Fibroblast of gingiva (primary cell): ENCODE results near the gene PPA2.
"Not testable (repeated sequence)": the region's sequence is repeated elsewhere in the genome, so short reads cannot be mapped to it uniquely, and the experiment has no call there.

Experiments used
- DNase-seq: peaks from one replicate; pipeline ENCODE4 v3.0.0-alpha.2; 2011; ENCODE audit warnings: low read depth

PPA2 gene

DNA sequence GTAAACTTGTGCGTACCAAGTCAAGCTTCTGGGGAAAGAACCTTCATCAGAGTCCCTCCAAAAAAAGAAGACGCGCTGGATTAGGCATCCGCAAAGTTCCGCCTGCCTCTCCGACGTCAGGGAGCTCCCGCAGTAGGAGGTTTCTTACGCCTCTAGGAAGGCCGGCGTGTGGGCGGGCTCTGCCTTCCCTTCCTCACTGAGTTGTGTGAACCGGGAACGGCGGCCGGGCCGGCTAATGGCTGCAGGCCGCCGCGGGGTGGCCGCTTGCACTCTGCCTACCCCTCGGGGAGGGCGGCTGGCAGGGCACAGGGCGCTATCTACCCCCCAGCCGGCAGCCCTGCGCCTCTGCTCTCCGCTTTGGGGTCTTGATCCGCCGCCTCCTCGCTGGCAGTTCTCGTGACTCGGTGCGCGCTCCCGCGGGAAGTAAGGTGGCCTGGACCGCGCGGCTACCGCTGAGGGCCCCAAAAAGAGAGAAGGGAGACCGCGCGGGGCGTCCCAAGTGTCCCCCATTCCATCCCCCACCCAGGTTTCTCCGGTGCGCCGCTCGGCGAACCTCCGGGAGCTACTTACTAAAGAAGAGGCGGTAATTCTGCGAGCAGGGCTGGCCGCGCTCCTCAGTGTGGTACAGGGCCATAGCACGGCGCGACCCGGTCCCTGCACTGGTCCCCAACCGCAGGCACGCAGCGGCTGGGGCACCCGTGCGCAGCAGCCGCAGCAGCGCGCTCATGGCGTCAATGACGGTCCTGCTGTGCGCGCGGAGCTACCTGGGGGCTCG lies at the start of gene PPA2:
PPA2 (minus strand) TSS at position 739 of the 775 bp plus-strand sequence; CDS start at position 727, 12 bp downstream.
- peak; percentile 91 for DNase-seq

DNA sequence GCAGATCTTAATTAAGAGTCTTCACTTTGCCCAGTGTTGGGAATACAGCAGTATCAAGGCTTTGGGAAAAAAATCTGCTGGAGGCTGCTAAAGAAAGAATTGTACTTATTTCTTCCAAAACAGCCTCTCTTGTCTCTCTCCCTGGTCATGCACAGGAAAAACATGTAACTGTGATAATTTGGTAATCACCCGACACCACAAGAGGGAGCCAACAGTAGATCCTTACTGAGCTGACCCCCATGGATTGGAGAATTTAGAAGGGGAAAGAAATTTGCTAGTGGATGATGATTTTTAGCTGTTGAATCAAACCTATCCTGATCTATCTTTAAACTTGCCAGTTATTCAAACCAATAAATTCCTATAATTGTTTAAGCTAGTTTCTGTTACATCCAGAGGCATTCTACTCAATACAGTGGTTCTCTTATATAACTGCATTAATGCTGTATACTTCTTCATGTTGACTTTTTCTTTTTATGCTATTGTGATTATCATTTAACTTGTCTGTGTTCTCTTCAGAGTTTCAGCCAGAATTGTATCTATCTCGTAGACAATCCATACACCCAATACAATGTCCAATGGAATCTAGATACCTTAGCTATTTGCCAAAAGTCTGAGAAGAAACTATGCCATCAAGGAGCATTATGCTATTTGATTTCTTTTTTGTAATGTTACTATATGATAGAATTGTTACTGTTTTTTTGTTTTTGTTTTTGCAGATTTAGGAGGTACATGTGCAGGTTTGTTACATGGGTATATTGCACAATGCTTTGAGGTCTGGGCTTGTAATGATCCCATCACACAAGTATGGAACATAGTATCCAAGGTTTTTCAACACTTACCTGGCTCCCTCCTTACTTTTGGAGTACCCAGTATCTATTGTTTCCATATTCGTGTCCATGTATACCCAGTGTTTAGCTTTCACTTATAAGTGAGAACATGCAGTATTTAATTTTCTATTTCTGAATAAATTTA lies 47.2 kb upstream of the PPA2 start:
- peak; percentile 16 for DNase-seq

DNA sequence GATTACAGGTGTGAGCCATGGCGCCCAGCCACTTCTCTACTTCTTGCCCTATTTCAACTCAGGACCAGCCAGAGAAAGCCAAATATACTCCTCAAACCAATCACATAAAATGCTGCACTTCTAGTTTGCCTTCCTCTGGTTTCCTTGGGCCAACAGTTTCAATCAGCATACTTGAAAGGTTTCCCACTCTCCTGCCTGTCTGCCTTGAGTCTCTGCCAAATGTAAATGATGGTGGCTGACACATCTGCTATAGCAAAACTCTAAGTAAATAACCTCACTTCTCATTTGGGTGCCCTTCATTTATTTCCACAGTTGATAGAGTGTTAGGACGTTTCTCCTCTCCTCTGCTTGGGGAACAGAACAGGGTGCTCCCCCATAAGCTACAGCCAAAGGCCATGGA lies 36.4 kb upstream of the PPA2 start:
- DNase-seq: no peak

DNA sequence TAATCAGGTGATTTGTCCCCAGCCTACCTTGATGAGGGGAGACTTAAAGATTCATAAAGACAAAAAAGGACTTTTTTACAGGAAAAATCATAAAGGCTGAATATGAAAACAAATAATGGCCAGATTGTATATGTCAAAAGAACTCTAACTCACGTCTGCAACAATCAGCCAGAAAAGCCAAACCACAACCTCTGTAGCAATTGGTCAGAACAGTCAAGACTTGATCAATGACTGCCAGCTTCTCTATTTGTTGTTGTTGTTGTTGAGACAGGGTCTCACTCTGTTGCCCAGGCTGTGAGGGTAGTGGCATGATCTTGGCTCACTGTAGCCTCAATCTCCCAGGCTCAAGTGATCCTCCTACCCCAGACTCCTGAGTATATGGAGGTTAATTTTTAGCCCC lies 35.9 kb upstream of the PPA2 start:
- DNase-seq: no peak

DNA sequence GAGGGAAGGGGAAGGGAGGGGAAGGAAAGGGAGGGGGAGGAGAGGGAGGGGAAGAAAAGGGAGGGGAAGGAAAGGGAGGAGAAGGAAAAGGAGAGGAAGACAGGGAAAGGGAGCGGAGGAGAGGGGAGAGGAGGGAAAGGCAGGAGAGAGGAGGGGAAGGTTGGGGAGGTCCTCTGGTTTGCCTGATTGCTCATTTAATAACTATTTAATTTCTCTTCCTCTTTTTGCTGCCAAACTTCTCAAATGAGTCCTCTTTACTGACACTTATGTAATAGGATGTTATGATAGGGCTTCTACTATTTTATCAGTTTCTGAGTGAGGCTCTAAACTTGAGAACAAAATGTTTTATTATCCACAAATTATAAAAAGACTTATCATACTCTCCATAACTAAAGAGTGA lies 35.4 kb upstream of the PPA2 start:
- DNase-seq: no peak

DNA sequence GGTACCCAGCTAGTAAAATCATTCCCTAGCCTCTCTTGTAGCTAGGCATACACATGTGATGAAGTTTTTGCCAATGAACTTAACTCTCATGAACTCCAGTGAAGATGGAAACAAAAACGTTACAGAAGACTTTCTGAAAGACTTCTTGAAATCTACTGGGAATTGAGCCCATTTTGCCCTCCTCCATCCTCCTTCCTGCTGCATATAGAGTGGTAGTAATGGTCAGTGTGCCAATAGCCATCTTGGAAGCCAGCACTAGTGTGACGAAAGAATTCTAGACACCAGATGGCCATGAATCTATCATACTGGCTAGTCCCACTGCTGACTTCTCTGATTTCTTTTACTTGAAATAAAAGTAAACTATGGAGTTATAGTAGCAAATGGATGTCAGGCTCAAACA lies 30.9 kb upstream of the PPA2 start:
- DNase-seq: peak; percentile 33

DNA sequence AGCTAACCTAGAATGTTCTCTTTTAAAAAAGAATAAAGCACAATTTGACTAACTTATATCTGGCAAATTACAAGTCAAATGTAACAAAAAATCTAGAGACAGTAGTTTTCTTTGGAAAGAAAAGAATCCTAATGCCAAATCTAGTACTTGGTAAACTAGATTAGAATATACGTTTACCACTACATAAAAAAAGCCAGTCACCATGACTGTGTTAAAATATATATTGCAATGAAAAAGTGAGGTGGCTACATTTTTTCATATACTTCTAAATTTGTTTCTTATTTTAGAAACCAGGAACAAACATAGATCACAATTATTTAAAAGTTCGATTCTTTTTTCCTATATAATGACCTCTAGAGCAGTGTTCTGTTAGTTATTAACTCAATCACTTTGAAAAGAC lies 29.6 kb upstream of the PPA2 start:
- no peak for DNase-seq

DNA sequence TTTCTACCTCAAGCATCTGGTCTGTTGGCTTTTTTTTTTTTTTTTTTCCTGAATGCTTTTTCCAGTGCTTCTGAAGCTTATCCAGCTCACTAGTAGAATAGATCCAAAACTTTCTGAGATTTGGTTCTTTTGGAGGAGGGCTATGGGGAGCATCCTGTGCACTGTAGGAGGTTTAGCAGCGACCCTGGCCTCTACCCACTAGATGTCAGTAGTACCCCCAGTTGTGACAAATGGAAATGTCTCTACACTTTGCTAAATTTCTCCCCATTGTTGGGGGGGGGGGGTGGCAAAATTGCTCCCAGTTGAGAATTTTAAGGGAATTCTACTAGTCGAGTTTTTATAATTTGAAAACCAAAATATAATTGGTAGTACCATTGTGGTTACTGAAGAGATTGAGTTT lies 23.0 kb upstream of the PPA2 start:
- no peak for DNase-seq

DNA sequence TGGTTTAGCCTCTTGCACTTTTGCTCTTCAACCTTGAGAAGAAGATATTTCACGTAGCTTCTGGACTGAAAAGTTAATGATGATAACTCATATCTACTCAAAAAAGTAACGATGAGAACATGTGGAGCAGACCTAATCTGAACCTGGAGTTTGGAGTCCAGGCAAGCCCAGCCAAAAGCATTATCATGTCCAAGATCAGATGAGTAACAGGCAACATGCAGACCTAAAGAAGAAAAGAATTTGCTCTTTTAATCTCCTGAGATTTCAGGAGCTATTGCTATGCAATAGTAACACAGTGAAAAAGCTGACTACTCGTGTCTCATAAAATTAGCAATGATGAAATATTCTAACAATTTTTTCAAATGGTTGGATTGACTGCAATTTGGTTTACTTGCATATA lies 21.8 kb upstream of the PPA2 start:
- no peak for DNase-seq

DNA sequence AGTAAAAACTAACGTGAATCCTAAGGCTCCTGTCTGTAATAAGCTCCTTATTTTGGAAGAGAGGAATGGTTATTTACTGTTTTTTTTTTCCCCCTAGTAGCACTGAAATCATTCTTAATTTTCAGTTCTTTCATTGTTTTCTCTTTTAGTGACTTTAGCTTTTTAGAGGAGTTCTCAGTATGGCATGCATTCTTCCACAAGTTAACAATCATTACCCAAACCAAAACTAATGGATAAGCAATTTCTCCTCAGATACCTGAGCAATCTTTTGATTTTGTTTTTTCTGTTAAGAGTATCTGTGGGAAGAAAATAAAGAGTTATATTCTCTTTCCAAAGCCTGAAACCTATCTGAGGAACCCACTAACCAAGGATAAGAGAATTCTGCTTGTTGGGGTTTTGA lies 16.7 kb upstream of the PPA2 start:
- no peak for DNase-seq

DNA sequence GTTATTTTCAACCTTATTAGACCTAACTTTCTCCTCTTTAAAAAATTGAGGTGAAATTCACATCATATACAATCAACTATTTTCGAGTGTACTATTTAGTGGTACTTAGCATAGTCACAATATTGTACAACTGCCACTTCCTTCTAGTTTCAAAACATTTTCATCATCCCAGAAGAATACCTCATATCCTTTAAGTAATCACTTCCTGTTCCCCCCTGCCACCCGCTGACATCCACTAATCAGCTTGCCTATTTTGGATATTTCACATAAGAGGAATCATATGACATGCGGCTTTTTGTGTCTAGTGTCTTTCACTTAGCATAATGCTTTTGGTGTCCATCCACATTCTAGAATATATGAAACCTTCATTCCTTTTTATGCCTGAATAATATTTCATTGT lies 10.0 kb upstream of the PPA2 start:
- DNase-seq: no peak

DNA sequence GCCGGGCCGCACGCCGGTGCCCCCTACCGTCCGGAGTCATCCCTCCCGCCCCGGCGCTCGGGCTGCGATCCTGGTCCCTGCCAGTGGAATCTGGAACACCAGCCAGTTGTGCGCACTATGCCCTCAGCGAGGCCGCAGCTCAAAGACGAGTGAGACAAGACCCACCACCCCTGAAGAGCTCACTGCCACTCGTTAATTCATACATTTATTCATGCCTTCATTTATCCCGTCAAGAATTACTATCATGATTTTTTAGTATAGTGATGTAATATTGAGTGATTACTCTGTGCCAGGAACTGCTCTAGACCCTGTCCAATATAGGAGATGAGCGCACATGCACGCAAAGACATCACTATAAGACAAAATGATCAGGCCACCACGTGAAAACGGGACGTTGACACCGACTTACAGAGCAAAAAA lies 247 bp upstream of the PPA2 start:
- peak; percentile 84 for DNase-seq

DNA sequence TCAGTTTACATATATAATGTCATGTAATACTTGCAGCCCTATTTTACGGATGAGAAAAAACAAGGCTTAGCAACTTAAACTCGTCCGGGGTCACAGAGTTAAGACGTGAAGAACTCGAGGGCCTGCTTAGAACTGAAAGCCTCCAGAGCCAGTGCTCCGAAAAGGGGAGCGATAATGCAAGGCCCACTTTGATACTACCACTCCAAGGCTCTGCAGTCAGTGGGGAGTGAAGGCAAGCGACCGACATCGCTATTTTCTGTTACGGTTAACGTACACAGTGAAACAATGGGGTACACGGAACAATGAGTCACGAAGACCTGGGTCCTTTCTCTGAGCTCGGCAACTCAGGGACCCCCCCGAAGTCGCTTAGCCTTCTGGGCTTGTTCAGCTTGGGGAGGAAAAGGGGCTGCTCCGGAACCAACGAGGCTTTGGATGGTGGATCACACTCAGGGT lies 965 bp downstream of the PPA2 start:
- DNase-seq: no peak

DNA sequence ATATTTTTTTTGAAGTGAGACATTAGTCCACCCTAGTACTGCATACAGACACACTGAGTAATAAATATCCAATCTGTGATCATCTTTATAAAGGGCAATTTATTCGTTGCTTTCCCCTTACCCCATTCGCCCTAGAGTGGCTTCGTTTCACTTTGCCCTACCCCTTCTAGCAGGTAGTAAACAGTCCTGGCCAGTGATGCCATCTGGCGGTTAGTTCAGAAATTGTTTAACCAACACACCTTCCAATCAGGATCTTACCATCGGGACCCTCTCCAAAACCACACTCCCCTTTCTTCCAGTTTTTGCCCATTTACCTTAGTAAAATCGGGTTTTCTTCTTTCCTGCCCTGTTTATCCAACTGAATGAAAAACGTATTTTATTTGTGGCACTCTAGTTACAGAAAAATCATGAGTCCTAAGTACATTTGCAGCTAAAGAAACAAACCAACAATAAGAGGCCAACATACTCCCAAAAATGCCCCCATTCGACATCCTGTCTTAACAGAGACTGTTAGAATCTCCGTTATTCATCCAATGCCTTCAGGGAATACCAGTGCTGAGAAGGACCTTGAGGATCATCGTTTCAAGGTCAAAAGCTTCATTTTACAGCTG lies 2.2 kb downstream of the PPA2 start:
- DNase-seq: peak; percentile 67

DNA sequence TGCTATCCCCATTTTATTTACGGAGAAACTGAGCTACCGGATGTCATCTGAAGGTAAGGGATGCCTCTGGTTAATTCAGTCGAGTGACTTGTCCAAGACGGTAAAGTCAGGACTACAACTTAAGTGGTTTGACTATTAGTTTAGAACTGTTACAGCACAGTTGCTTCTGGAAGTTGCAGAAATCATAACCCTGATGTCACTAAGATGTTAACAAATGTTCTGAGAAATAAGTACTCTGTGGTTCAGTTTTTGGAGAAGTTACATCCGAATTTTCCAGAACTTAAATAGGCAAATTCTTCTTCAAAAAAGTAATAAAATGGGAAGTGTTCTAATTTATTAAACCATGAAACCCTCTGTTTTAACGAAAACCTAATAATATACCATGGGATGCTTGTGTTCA lies 3.1 kb downstream of the PPA2 start:
- DNase-seq: no peak

DNA sequence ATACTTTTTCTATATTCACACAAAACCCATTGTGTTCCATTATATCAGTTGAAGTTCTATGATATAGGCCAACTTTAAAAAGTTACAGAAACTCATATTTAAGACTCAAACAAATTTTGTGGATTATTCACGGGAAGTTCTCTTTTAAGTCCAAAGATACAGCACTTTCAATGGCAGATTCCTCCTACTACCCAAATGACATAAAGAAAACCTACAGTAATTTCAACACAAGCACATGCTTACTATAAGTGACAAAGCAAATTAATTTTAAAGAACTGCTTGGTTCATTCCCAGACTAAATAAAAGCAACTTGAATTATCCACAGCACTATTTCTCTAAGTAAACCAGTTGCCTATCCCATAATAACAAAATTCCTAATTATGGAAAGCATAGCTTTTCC lies 4.1 kb downstream of the PPA2 start:
- no peak for DNase-seq

DNA sequence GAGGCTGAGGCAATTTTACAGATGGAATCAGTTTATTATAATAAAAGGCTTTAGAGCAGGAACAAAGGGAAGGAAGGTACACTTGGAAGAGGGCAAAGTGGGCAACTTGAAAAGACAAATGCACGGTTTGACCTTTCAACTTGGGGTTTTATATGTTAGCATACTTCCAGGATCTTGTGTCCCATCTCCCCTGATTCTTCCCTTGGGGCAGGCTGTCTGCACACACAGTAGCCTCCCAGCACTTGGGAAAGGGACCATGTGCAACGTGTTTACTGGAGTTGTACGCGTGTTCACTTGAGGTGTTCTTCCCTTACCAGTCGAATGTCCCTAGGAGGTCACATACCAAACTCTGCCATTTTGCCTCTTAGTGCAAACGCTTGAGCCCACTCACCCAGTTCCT lies 7.3 kb downstream of the PPA2 start:
- DNase-seq: no peak

DNA sequence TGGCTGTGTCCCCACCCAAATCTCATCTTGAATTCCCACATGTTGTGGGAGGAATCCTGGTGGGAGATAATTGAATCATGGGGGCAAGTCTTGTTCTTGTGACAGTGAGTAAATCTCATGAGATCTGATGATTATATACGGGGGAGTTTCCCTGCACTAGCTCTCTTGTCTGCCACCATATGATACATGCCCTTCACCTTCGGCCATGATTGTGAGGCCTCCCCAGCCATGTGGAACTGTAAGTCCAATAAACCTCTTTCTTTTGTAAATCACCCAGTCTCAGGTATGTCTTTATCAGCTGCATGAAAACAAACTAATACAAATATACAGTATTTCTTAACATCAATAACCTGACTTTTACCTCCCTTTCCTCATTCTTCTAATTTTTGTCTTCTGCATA lies 9.3 kb downstream of the PPA2 start:
- DNase-seq: not testable (repeated sequence)

DNA sequence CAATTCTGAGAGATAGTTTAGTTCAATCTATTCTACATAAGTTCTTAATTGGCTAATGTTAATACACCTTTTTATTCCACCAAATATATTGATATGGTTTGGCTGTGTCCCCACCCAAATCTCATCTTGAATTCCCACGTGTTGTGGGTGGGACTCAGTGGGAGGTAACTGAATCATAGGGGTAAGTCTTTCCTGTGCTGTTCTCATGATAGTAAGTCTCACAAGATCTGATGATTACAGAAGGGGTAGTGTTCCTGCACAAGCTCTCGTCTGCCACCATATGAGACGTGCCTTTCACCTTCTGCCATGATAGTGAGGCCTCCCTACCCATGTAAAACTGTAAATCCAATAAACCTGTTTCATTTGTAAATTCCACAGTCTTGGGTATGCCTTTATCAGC lies 11.3 kb downstream of the PPA2 start:
- no peak for DNase-seq

DNA sequence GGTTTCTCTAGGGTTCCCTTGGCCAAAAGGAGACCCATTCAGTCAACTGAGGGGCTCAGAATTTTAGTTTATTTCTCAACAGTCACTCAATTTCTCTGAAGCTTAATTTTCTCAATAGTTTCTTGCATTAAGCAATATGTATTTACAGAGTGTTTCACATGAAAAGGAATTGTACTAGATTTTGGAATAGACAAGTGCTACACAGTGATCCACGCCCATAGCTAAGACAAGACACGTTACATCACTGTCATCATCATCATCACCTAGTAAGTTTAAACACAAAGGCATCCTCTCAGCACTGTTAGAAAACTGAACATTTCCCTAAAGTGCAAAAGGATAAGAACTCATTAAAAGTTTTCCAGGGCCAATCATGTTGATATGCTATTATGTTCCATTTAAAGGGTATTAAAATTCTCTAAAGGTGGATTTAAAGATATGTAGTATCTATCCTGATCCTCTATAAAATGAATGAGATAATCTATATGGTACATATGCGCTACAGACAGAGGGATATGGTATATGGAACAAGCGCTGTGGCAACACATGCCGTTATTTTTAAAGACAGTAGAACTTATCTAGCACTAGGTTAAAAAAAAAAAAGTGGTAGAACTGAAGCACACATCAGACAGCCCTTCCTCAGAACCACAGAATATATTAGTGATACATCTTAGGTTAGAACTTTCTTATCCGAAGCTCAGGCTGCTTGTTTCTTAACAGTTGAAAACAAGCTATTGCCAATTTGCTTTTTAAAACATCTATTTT lies 12.1 kb downstream of the PPA2 start:
- DNase-seq: no peak

DNA sequence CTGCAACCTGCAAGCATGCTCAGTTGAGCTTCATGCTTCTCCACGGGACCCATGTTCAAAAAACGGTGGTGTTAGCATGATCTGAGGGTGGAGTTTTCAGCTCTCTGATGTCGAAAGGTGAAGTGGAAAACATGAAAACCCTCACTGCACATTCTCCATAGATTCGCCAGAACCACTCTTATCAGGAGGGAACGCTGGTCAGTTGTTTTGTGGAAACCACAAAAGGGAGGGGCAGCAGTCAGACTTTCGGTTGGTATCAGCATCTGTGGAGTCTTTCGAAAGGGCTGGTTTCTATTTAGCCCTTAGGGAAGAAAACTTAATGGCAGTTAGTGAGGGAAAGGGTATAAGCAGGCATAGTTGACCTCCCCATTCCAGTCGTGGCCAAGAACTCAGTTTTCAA lies 12.6 kb downstream of the PPA2 start:
- no peak for DNase-seq

DNA sequence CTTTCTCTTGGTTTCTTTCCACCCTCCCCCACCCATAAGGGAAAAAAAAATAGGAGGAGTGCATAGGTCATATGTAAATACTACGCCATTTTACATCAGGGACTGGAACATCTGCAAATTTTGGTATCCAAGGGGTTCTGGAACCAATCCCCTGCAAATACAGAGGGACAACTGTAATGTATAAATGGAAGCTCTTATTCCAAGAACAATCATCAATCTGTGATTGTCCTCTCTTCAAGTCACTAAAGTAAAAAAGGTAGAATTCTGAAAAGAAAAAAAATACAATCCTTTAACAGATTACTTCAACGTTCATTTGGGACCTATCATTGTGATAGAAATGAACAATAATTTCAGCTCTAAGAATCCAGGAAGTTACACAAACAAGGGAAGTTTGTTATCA lies 13.6 kb downstream of the PPA2 start:
- no peak for DNase-seq
